K562 (cell line): ENCODE results near the gene GPS2. TPM values are rescaled to one million over a fixed set of nuclear protein-coding genes. Genes with fewer than 3 reads are reported as not detected.

Source experiments
- ATAC-seq: fragments of 200-7000 bp; cut with Tn5 transposase; 3 replicates; pipeline ENCODE4 v1.9.1; 2020; ENCODE audit warnings: moderate library complexity
- BruUV-seq: library from RNA; stranded (reverse); fragments of 400-500 nt; replicated peaks from 2 replicates; lab custom pipeline; 2021; lab: Mats Ljungman, UMichigan
- CTCF ChIA-PET: fragments of 300-600 bp; formaldehyde crosslinking; extraction: SDS; loops from one replicate; lab custom pipeline; 2021; ENCODE audit warnings: low intra/inter-chr PET ratio; lab: Yijun Ruan, JAX
- POLR2A ChIA-PET: fragments of 300-600, 350-650 bp; sonication (Branson Sonifier 250); formaldehyde crosslinking; extraction: SDS; loops from one replicate; lab custom pipeline; 2021; ENCODE audit warnings: antibody characterized with exemption, inconsistent platforms; lab: Yijun Ruan, JAX
- DNase-seq, 4 experiments: peaks; one replicate each; pipeline versions ENCODE4 v3.0.0 to v3.0.0-alpha.2; 2011 to 2018; ENCODE audit warnings: low spot score in 3 of 4, mixed read lengths in 3 of 4; ENCODE audit errors: extremely low read depth in 1 of 4
- FAIRE-seq: peaks from 2 replicates; lab custom pipeline; 2011; peaks lifted over from hg19 to GRCh38; lab: Jason Lieb, UNC
- H2AFZ ChIP-seq: 2 replicates; pipeline ENCODE4 v1.6.0; 2011; ENCODE audit warnings: low read depth, low read length, control low read depth, inconsistent platforms
- H3K27ac ChIP-seq: fragments of 200-600 bp; 3 replicates; pipeline ENCODE4 v1.8.0; 2011; ENCODE audit warnings: low read depth, mild to moderate bottlenecking, control low read depth, inconsistent platforms, low read length, moderate library complexity, mixed read lengths; ENCODE audit errors: extremely low read depth
- H3K27me3 ChIP-seq, 2 experiments: fragments of 300-600 bp in 1 of 2; 2 replicates in 1 of 2; 3 replicates in 1 of 2; pipeline versions ENCODE4 v1.6.0 to v1.8.0; 2011; ENCODE audit warnings: inconsistent platforms in 2 of 2, low read length in 2 of 2, mild to moderate bottlenecking in 1 of 2, mixed read lengths in 1 of 2, moderate library complexity in 1 of 2; ENCODE audit not compliant: control insufficient read depth in 2 of 2, insufficient read depth in 2 of 2
- H3K36me3 ChIP-seq: fragments of 300-600 bp; 3 replicates; pipeline ENCODE4 v1.8.0; 2011; ENCODE audit warnings: mild to moderate bottlenecking, low read length, inconsistent platforms; ENCODE audit not compliant: control insufficient read depth, insufficient read depth
- H3K4me1 ChIP-seq, 2 experiments: fragments of 200-600 bp in 1 of 2; replicated peaks in 1 of 2; 2 replicates in 1 of 2; 3 replicates in 1 of 2; pipeline versions ENCODE4 v1.5.1 to v1.8.0; 2011; ENCODE audit warnings: inconsistent platforms in 2 of 2, low read length in 2 of 2, mild to moderate bottlenecking in 1 of 2, mixed read lengths in 1 of 2, moderate library complexity in 1 of 2; ENCODE audit not compliant: control insufficient read depth in 2 of 2, insufficient read depth in 2 of 2
- H3K4me2 ChIP-seq: 2 replicates; pipeline ENCODE4 v1.6.1; 2011; ENCODE audit warnings: low read length, control low read depth, inconsistent platforms, mixed read lengths; ENCODE audit not compliant: insufficient read depth
- H3K4me3 ChIP-seq: fragments of 200-600 bp; sonication (generic), shearing (Covaris generic); 2 replicates; pipeline ENCODE4 v1.5.1; 2016; ENCODE audit warnings: control low read depth, inconsistent platforms
- H3K79me2 ChIP-seq: fragments of 200-600 bp; 3 replicates; pipeline ENCODE4 v1.8.0; 2011; ENCODE audit warnings: low read length, inconsistent platforms; ENCODE audit not compliant: control insufficient read depth, insufficient read depth
- H3K9ac ChIP-seq, 2 experiments: 2 replicates each; pipeline versions ENCODE4 v1.6.0 to v1.6.1; 2011; ENCODE audit warnings: low read depth in 2 of 2, low read length in 2 of 2, control low read depth in 1 of 2, inconsistent platforms in 1 of 2, mild to moderate bottlenecking in 1 of 2, mixed read lengths in 1 of 2; ENCODE audit not compliant: insufficient read depth in 1 of 2
- H3K9me1 ChIP-seq: one replicate; pipeline ENCODE4 v1.6.0; 2011; ENCODE audit warnings: inconsistent platforms, mild to moderate bottlenecking, low read length, moderate library complexity; ENCODE audit not compliant: control insufficient read depth, insufficient read depth
- H3K9me3 ChIP-seq: replicated peaks from 2 replicates; pipeline ENCODE4 v1.5.1; 2011; ENCODE audit warnings: low read depth, low read length, inconsistent platforms; ENCODE audit not compliant: control insufficient read depth, insufficient read depth
- H4K20me1 ChIP-seq: replicated peaks from 2 replicates; pipeline ENCODE4 v1.6.1; 2011; ENCODE audit warnings: low read length, inconsistent platforms, mixed read lengths; ENCODE audit not compliant: control insufficient read depth, insufficient read depth
- ELF4 ChIP-seq: fragments of 450-650 bp; formaldehyde crosslinking; IDR thresholded peaks from 2 replicates; pipeline ENCODE4 v1.4.0; 2022; ENCODE audit warnings: missing genetic modification characterization
- RBFOX2 ChIP-seq: fragments of 200-400 bp; formaldehyde crosslinking; IDR thresholded peaks from 2 replicates; pipeline ENCODE4 v1.6.1; 2017; ENCODE audit warnings: low read depth, mild to moderate bottlenecking, low read length, moderate library complexity
- ZNF23 ChIP-seq: fragments of 250-450 bp; sonication (Bioruptor Pico); IDR thresholded peaks from 2 replicates; pipeline ENCODE4 v1.4.0; 2020; ENCODE audit warnings: mild to moderate bottlenecking
- ZNF239 ChIP-seq: fragments of 250-450 bp; sonication (Bioruptor Pico); IDR thresholded peaks from 2 replicates; pipeline ENCODE4 v1.4.0; 2020; ENCODE audit warnings: mild to moderate bottlenecking
- ZNF780A ChIP-seq: fragments of 250-450 bp; sonication (Bioruptor Pico); IDR thresholded peaks from 2 replicates; pipeline ENCODE4 v1.5.0; 2021; ENCODE audit warnings: mild to moderate bottlenecking
- WGBS: fragments of 100-300 bp; shearing (Covaris generic); methylation state at CpG from one replicate; pipeline ENCODE4 v1.1.6; 2016; ENCODE audit warnings: low coverage, mixed read lengths; ENCODE audit not compliant: insufficient coverage; ENCODE audit errors: missing lambda C conversion rate; 5-methylcytosine and 5-hydroxymethylcytosine counted together
- in situ Hi-C: fragments of 300-500 bp; cut with MboI; formaldehyde crosslinking; loops from 4 replicates; pipeline ENCODE4 v1.15.0; 2018; ENCODE audit warnings: inconsistent platforms, mixed read lengths
- intact Hi-C: fragments of 100-400 bp; cut with micrococcal nuclease; formaldehyde crosslinking; loops from 2 replicates; pipeline ENCODE4 v1.14.2; 2022
- polyA plus RNA-seq, 8 experiments: library from polyadenylated mRNA; depleted of rRNA in 4 of 8; stranded (reverse) in 5 of 8; unstranded in 3 of 8; fragments of >200 nt; fragmentation: Nextera tagmentation in 2 of 8; fragmentation: Illumina TruSeq in 1 of 8; extraction: Ambion mirVana in 2 of 8; extraction: Trizol in 1 of 8; gene quantifications; 2 replicates each; pipeline versions ENCODE4 v1.2.1 to v1.2.3, GENCODE V29; 2011 to 2014; ENCODE audit warnings: inconsistent platforms in 1 of 8, missing spikeins in 1 of 8
- total RNA-seq, 7 experiments: library from RNA; depleted of rRNA in 6 of 7; stranded (reverse); fragments of >200 nt in 6 of 7; fragmentation: Illumina TruSeq in 2 of 7; extraction: Trizol in 2 of 7; gene quantifications; 2 replicates each; pipeline versions ENCODE4 v1.2.1 to v1.2.3, GENCODE V29; 2011 to 2021; ENCODE audit warnings: low replicate concordance in 1 of 7
- TF ChIP-seq, protein P1 (sequence below): fragments of 250-450 bp; sonication (Bioruptor Pico); IDR thresholded peaks from 2 replicates; pipeline ENCODE4 v1.8.0; 2022; ENCODE audit warnings: inconsistent platforms, mild to moderate bottlenecking, moderate library complexity, borderline replicate concordance

GPS2 gene
- total and polyA plus RNA-seq, 9 of the 15 experiments (the other 6 are each of a cell fraction or from before 2014, with no cell fraction given): 18.3 to 75.7 (median 37.0) TPM

DNA sequence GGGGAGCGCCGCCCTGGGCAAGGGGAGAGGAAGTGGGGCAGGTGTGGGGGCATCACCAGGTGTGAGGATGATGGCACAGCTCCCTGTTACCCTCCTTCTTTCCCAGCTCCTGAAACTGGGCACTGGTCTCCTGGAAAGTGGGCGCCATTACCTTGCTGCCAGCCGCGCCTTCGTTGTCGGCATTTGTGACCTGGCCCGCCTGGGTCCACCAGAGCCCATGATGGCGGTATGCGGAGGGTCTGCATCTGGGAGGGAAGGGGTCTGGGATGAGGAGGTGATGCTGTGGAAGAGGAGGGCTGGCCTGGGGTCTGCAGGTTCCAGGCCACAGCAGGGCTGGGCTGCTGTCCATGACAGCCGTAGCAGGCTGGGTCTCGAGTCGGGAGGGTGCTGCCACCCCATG is 26.7 kb upstream of the GPS2 start:
- ATAC-seq: no peak
- Histone ChIP-seq H3K27ac (no peak overlapping the region), H3K79me2 (no peaks in the 10 kb centered on the region), H3K4me3 (no peak overlapping the region), H3K4me1 (peaks cover 0 to 16% of the 10 kb centered on the region in 2 experiments; a peak in 2 of 5 replicates), H4K20me1 (no peaks in the 10 kb centered on the region), H3K27me3 (no peaks in the 10 kb centered on the region), H3K9me1 (no peaks in the 10 kb centered on the region), H3K9me3 (no peaks in the 10 kb centered on the region), H3K9ac (0 out of 4 replicates have a peak overlapping the region, but pooled peaks of 1 of the 2 experiments have one; percentile 4), H3K4me2 (no peak overlapping the region), H2AFZ (no peak overlapping the region), H3K36me3 (no peaks in the 10 kb centered on the region)
- no peak for FAIRE-seq
- 59% methylated on average over 8 of the region's 13 CpGs for WGBS
- ChIA-PET CTCF (no interaction called here), POLR2A (interaction anchor here (1.2 kb wide), 1 partner anchor 12 kb away, joined by 3 read pairs; no protein-coding TSS in a partner anchor)
- BruUV-seq: no TSS peak
- in situ Hi-C loops (loop anchor here (5.0 kb wide), 1 partner anchor 60 kb away; the partner anchor contains the start of gene SLC2A4), intact Hi-C loops (no loop called here)
- TF ChIP-seq ELF4 (CRISPR knock-in tag): no peak
- no peak for TF ChIP-seq ZNF780A
- TF ChIP-seq ZNF239 (CRISPR knock-in tag): no peak
- TF ChIP-seq, protein P1, sequence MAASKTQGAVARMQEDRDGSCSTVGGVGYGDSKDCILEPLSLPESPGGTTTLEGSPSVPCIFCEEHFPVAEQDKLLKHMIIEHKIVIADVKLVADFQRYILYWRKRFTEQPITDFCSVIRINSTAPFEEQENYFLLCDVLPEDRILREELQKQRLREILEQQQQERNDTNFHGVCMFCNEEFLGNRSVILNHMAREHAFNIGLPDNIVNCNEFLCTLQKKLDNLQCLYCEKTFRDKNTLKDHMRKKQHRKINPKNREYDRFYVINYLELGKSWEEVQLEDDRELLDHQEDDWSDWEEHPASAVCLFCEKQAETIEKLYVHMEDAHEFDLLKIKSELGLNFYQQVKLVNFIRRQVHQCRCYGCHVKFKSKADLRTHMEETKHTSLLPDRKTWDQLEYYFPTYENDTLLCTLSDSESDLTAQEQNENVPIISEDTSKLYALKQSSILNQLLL (CRISPR knock-in tag): no peak
- TF ChIP-seq RBFOX2: no peak
- TF ChIP-seq ZNF23 (CRISPR knock-in tag): no peak
- no peak for DNase-seq
